Measurements from ENCODE around the gene FHAD1. TPM values are rescaled to one million over a fixed set of nuclear protein-coding genes. Genes with fewer than 3 reads are reported as not detected.

The FHAD1 gene
- 0.66 TPM for total RNA-seq
- 0.71 TPM for polyA plus RNA-seq
- long read RNA-seq, donor 1, result 0 reads
- long read RNA-seq, donor 2, result 0 reads
- long read RNA-seq, donor 3, result 0 reads
- long read RNA-seq, donor 4, result 0 reads
- long read RNA-seq, donor 5, result 0 reads
- long read RNA-seq, donor 6, result 0 reads
- long read RNA-seq, donor 7, result 0 reads
- long read RNA-seq, donor 8, result 0 reads
- long read RNA-seq, donor 9, full-length matches to known transcripts, result 1 of 1 reads
- long read RNA-seq, donor 9, partial matches to known transcripts, result 0 of 1 reads
- long read RNA-seq, donor 9, other reads (novel, unspliced or antisense), result 0 of 1 reads
- long read RNA-seq, donor 10, result 0 reads

DNA sequence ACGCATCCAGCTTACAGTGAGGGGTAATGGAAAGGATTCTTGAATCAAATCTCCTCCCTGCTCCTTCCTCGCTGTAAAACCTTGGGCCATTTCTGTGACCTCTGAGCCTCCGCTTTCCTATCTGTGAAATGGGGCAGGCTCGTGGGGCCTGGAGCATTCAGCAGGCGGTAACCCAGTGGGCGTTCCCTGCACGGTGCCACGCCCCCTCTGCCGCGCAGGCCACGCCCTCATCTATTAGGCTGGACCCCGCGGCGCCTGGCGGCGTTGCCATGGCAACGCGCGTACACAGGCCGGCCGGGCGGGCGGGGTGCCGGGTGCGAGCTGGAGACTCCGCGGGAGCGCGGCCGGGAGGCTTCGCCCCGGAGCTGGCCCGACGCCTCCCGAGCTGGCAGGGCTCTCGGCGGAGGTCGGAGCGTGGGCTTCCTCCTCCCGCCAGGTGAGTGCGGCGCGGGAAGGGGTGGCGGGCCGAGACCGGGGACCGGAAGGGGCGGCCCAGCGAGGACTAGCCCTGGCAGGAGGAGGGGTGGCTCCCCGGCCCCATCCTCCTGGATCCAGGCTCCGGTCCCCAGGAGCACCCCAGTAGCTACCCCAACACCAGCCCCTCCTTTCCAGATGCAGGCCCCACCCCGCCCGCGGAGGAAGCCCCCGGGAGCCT is at the start of gene FHAD1:
FHAD1 (plus strand) TSS at position 264 of the 655 bp plus-strand sequence. CDS start 4,562 bp downstream, outside the sequence.
- Histone ChIP-seq H3K9me3 (ENCODE audit: control insufficient read depth in 2 of 2, insufficient read depth in 1 of 2, low read length in 1 of 2) (no peaks in the 10 kb centered on the region), H3K27me3 (ENCODE audit: control insufficient read depth in 2 of 2, insufficient read depth in 1 of 2, low read length in 1 of 2) (peaks cover 9 to 53% of the 10 kb centered on the region in 2 donors), H3K4me3 (ENCODE audit: low read length in 2 of 2) (peak within 1 kb of the TSS in 1 of 2 donors; percentile 26), H3K27ac (ENCODE audit: low read depth in 1 of 2, low read length in 1 of 2) (no peak within 1 kb of the TSS), H3K4me1 (ENCODE audit: control insufficient read depth in 2 of 2, insufficient read depth in 2 of 2, low read length in 2 of 2) (peaks cover 2 to 9% of the 10 kb centered on the region in 2 donors), H3K36me3 (ENCODE audit: control insufficient read depth in 2 of 2, insufficient read depth in 2 of 2, low read length in 1 of 2) (no peaks in the 10 kb centered on the region)
- 8% methylated on average over 55 of the region's 55 CpGs for WGBS
- DNase-seq (ENCODE audit: low read depth in 6 of 9, low spot score in 9 of 9), result peak in 2 of 9 donors; percentile 17

DNA sequence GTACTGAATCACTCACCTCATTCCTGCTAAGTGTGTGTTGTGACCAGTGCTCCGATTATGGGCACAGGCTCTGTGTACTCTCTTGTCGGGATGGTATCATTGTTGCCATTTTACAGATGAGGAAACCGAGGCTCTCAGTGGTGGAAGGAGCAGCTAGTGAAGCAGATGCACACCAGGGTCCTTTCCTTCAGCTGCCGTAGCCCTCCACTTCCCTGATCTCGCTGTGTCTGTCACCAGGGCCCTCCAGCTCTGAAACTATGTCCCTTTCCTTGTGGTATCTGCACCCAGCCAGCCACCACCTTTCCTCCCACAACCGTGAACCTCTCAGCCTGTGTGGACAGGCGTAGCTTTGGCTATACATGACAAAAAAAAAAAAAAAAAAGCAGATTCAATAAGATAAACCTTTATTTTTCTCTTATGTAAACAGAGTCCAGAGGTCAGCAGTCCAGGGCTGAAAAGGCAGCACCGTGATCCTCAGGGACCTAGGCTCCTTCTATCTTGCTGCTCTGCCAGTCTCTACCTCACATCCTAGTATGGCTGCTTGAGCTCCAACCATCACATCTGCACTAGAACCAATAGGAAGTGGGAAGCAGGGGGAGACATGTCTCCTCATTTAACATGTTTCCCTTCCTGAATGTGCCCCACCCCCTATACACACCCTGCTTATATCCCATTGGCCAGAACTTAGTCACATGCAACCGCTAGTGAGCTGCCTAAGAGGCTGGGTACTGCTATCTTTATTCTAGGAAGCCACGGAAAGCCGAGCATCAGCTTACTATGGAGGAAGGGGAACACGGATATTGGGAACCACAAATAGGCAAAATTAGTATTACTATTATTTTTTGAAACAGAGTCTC is 49.2 kb upstream of the FHAD1 start:
- DNase-seq (ENCODE audit: low read depth in 6 of 9, low spot score in 9 of 9), result no peak
- Histone ChIP-seq H3K9me3 (ENCODE audit: control insufficient read depth in 2 of 2, insufficient read depth in 1 of 2, low read length in 1 of 2) (no peaks in the 10 kb centered on the region), H3K4me1 (ENCODE audit: control insufficient read depth in 2 of 2, insufficient read depth in 2 of 2, low read length in 2 of 2) (no peaks in the 10 kb centered on the region), H3K27me3 (ENCODE audit: control insufficient read depth in 2 of 2, insufficient read depth in 1 of 2, low read length in 1 of 2) (no peaks in the 10 kb centered on the region), H3K27ac (ENCODE audit: low read depth in 1 of 2, low read length in 1 of 2) (no peak overlapping the region), H3K4me3 (ENCODE audit: low read length in 2 of 2) (no peak overlapping the region), H3K36me3 (ENCODE audit: control insufficient read depth in 2 of 2, insufficient read depth in 2 of 2, low read length in 1 of 2) (no peaks in the 10 kb centered on the region)
- WGBS, result 89% methylated on average over 12 of the region's 12 CpGs

- no peak overlapping the region for H3K27ac ChIP-seq (ENCODE audit: low read depth in 1 of 2, low read length in 1 of 2)
- DNase-seq (ENCODE audit: low read depth in 6 of 9, low spot score in 9 of 9), result no peak
- H3K27me3 ChIP-seq (ENCODE audit: control insufficient read depth in 2 of 2, insufficient read depth in 1 of 2, low read length in 1 of 2), result no peaks in the 10 kb centered on the region
- no peaks in the 10 kb centered on the region for H3K36me3 ChIP-seq (ENCODE audit: control insufficient read depth in 2 of 2, insufficient read depth in 2 of 2, low read length in 1 of 2)
- no peaks in the 10 kb centered on the region for H3K4me1 ChIP-seq (ENCODE audit: control insufficient read depth in 2 of 2, insufficient read depth in 2 of 2, low read length in 2 of 2)
- 97% methylated on average over 8 of the region's 8 CpGs for WGBS
- H3K4me3 ChIP-seq (ENCODE audit: low read length in 2 of 2), result no peak overlapping the region
- no peaks in the 10 kb centered on the region for H3K9me3 ChIP-seq (ENCODE audit: control insufficient read depth in 2 of 2, insufficient read depth in 1 of 2, low read length in 1 of 2)
These were observed 48.3 kb upstream of the FHAD1 start for GRCh38 chr1:15198684-15199083.

DNA sequence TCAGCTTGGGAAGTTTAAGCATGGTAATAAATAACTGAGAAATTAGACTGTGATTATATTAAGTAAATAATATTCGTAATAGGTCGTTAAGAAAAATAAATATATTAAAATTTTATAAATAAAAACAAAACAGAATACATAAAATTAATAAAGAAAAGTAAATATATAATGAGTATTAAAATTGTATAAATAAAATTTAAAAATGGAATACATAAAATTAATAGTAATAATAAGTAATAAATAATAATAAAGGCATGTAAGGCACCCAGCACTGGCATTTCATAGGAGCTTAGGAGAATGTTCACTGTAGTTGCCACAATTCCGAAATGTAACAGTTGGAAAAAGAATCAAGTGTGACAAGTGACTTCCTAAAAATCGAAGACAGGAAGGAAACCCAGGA is 45.8 kb upstream of the FHAD1 start:
- 86% methylated on average over 4 of the region's 4 CpGs for WGBS
- Histone ChIP-seq H3K27me3 (ENCODE audit: control insufficient read depth in 2 of 2, insufficient read depth in 1 of 2, low read length in 1 of 2) (no peaks in the 10 kb centered on the region), H3K4me3 (ENCODE audit: low read length in 2 of 2) (no peak overlapping the region), H3K36me3 (ENCODE audit: control insufficient read depth in 2 of 2, insufficient read depth in 2 of 2, low read length in 1 of 2) (no peaks in the 10 kb centered on the region), H3K27ac (ENCODE audit: low read depth in 1 of 2, low read length in 1 of 2) (no peak overlapping the region), H3K9me3 (ENCODE audit: control insufficient read depth in 2 of 2, insufficient read depth in 1 of 2, low read length in 1 of 2) (no peaks in the 10 kb centered on the region), H3K4me1 (ENCODE audit: control insufficient read depth in 2 of 2, insufficient read depth in 2 of 2, low read length in 2 of 2) (no peaks in the 10 kb centered on the region)
- DNase-seq (ENCODE audit: low read depth in 6 of 9, low spot score in 9 of 9), result no peak

DNA sequence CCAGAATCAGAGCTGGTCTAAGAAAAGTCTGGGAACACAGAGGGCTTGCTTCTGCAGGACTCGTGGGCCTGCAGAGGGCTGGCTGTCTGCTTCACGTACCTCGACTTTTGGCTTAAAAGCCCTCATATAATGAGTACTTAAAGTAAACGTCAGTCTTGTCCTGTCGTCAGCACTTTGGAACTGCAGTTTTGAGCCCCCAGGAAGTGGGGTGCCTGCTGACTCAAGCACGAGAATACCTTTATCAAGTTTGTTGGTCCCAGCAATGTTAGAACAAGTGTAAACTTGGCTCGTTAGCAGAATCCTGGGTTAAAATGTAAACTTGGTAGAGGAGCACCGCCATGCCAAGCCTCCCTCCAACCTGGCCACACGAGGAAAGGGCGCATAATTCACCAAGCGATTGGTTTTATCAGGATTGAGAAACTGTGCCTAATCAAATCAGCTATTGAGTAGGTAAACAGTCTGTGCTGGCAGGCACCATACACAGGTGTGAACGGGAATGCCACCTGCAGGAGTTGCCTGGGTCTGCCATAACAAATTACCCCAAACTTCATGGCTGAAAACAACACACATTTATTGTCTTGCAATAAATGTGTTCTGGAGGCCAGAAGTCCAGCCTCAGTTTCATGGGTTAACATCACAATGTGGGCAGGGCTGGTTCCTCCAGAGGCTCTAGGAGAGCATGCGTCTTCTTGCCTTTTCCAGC is 45.0 kb upstream of the FHAD1 start:
- Histone ChIP-seq H3K4me1 (ENCODE audit: control insufficient read depth in 2 of 2, insufficient read depth in 2 of 2, low read length in 2 of 2) (no peaks in the 10 kb centered on the region), H3K36me3 (ENCODE audit: control insufficient read depth in 2 of 2, insufficient read depth in 2 of 2, low read length in 1 of 2) (no peaks in the 10 kb centered on the region), H3K9me3 (ENCODE audit: control insufficient read depth in 2 of 2, insufficient read depth in 1 of 2, low read length in 1 of 2) (no peaks in the 10 kb centered on the region), H3K27me3 (ENCODE audit: control insufficient read depth in 2 of 2, insufficient read depth in 1 of 2, low read length in 1 of 2) (no peaks in the 10 kb centered on the region), H3K27ac (ENCODE audit: low read depth in 1 of 2, low read length in 1 of 2) (no peak overlapping the region), H3K4me3 (ENCODE audit: low read length in 2 of 2) (no peak overlapping the region)
- 97% methylated on average over 13 of the region's 13 CpGs for WGBS
- DNase-seq (ENCODE audit: low read depth in 6 of 9, low spot score in 9 of 9), result no peak

DNA sequence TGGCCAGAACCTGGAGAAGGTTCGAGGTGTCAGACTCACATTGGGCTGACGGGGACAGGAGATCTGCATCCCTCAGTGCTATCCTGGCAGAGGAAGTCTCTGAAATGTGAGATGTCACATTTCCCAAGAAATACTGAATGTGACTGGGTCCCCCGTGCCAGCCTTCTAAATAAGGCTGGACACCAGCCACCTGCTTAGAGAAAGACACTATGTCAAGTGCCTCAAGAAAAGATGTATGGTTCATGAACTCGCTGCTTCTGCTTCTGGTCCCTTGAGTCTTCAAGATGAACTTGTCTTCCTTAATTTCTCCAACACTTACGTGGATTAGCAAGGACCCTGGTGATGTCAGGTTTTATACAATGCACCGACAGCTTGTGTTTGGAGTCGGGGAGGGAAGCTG is 42.1 kb upstream of the FHAD1 start:
- DNase-seq (ENCODE audit: low read depth in 6 of 9, low spot score in 9 of 9), result no peak
- H3K27ac ChIP-seq (ENCODE audit: low read depth in 1 of 2, low read length in 1 of 2), result no peak overlapping the region
- H3K9me3 ChIP-seq (ENCODE audit: control insufficient read depth in 2 of 2, insufficient read depth in 1 of 2, low read length in 1 of 2), result no peaks in the 10 kb centered on the region
- H3K36me3 ChIP-seq (ENCODE audit: control insufficient read depth in 2 of 2, insufficient read depth in 2 of 2, low read length in 1 of 2), result no peaks in the 10 kb centered on the region
- no peaks in the 10 kb centered on the region for H3K4me1 ChIP-seq (ENCODE audit: control insufficient read depth in 2 of 2, insufficient read depth in 2 of 2, low read length in 2 of 2)
- no peaks in the 10 kb centered on the region for H3K27me3 ChIP-seq (ENCODE audit: control insufficient read depth in 2 of 2, insufficient read depth in 1 of 2, low read length in 1 of 2)
- no peak overlapping the region for H3K4me3 ChIP-seq (ENCODE audit: low read length in 2 of 2)
- 95% methylated on average over 7 of the region's 7 CpGs for WGBS

GRCh38 chr1:15205586-15206346 is 41.3 kb upstream of the FHAD1 start:
- Histone ChIP-seq H3K4me1 (ENCODE audit: control insufficient read depth in 2 of 2, insufficient read depth in 2 of 2, low read length in 2 of 2) (no peaks in the 10 kb centered on the region), H3K4me3 (ENCODE audit: low read length in 2 of 2) (no peak overlapping the region), H3K27ac (ENCODE audit: low read depth in 1 of 2, low read length in 1 of 2) (no peak overlapping the region), H3K9me3 (ENCODE audit: control insufficient read depth in 2 of 2, insufficient read depth in 1 of 2, low read length in 1 of 2) (no peaks in the 10 kb centered on the region), H3K27me3 (ENCODE audit: control insufficient read depth in 2 of 2, insufficient read depth in 1 of 2, low read length in 1 of 2) (no peaks in the 10 kb centered on the region), H3K36me3 (ENCODE audit: control insufficient read depth in 2 of 2, insufficient read depth in 2 of 2, low read length in 1 of 2) (no peaks in the 10 kb centered on the region)
- DNase-seq (ENCODE audit: low read depth in 6 of 9, low spot score in 9 of 9), result no peak
- 98% methylated on average over 12 of the region's 12 CpGs for WGBS

DNA sequence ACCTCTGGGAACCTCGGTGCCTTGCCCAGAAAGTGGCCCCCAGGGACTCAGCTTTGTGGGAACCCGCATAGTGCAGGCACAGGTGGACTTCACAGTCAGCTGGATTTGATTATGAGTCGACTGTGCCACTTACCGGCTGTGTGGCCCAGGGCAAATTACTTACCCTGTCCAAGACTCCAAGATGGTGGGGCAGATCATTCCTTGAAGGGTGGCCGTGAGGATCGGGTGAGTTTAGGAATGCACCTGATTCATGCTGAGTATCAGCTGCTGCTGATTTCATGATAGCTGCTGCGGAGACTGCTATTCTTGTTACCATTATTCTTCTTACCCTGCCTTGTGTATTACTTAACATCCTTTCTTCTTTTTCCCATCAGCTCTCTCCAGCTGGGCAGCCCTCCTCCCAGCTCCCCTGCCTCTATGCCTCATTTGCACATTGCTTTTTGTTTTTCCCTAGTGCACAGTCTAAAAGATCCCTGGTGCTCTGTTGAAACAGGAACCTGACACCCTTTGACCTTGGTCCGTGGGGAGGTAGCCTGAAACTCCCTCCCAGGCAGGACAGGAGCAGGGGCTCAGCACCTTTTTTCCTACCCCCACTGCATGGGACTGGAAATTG is 40.5 kb upstream of the FHAD1 start:
- Histone ChIP-seq H3K4me3 (ENCODE audit: low read length in 2 of 2) (no peak overlapping the region), H3K9me3 (ENCODE audit: control insufficient read depth in 2 of 2, insufficient read depth in 1 of 2, low read length in 1 of 2) (no peaks in the 10 kb centered on the region), H3K27me3 (ENCODE audit: control insufficient read depth in 2 of 2, insufficient read depth in 1 of 2, low read length in 1 of 2) (no peaks in the 10 kb centered on the region), H3K27ac (ENCODE audit: low read depth in 1 of 2, low read length in 1 of 2) (no peak overlapping the region), H3K4me1 (ENCODE audit: control insufficient read depth in 2 of 2, insufficient read depth in 2 of 2, low read length in 2 of 2) (no peaks in the 10 kb centered on the region), H3K36me3 (ENCODE audit: control insufficient read depth in 2 of 2, insufficient read depth in 2 of 2, low read length in 1 of 2) (no peaks in the 10 kb centered on the region)
- WGBS, result 93% methylated on average over 8 of the region's 8 CpGs
- no peak for DNase-seq (ENCODE audit: low read depth in 6 of 9, low spot score in 9 of 9)

Data from thymus (tissue), 14 donors.